Mucosa of descending colon (tissue), 3 donors: ENCODE results near the gene LHPP. TPM values are rescaled to one million over a fixed set of nuclear protein-coding genes. Genes with fewer than 3 reads are reported as not detected.

ENCODE experiments used
- ATAC-seq: fragments of 200-7000 bp; cut with Tn5 transposase; one replicate; pipeline ENCODE4 v1.9.1; 2020; ENCODE audit warnings: mild to moderate bottlenecking, moderate library complexity
- DNase-seq, 3 donors: peaks; one replicate each; pipeline ENCODE4 v3.0.0-alpha.2; 2020
- H3K36me3 ChIP-seq: fragments of 200-600 bp; one replicate; pipeline ENCODE4 v1.8.0; 2021; ENCODE audit warnings: low read depth, mild to moderate bottlenecking
- H3K4me1 ChIP-seq: fragments of 200-600 bp; one replicate; pipeline ENCODE4 v1.8.0; 2021; ENCODE audit warnings: low read depth, mild to moderate bottlenecking
- H3K4me3 ChIP-seq: fragments of 200-600 bp; one replicate; pipeline ENCODE4 v1.8.0; 2021; ENCODE audit warnings: mild to moderate bottlenecking
- H3K9me3 ChIP-seq: fragments of 200-600 bp; one replicate; pipeline ENCODE4 v1.8.0; 2021; ENCODE audit warnings: mild to moderate bottlenecking
- CTCF ChIP-seq: fragments of 200-600 bp; IDR thresholded peaks from one replicate; pipeline ENCODE4 v1.8.0; 2022; ENCODE audit warnings: antibody characterized with exemption, mild to moderate bottlenecking
- intact Hi-C, 2 donors: fragments of 100-400 bp; cut with DNase I in 1 of 2; cut with micrococcal nuclease in 1 of 2; formaldehyde crosslinking; loops; one replicate each; pipeline versions ENCODE4 v1.11.0 to v1.11.1; 2022; cut with DNase I, micrococcal nuclease
- total RNA-seq, 3 donors: library from RNA; stranded (reverse); fragmentation: NEBNext Ultra II Directional in 2 of 3; extraction: Animal tissue kit (Norgen Biotek cat#: 25700) in 2 of 3; gene quantifications; one replicate each; pipeline versions ENCODE4 v1.2.1 to v1.2.4, GENCODE V29; 2021 to 2023
- donor health status: DM: no; HTN: no; CAD: no; lungs with moderate emphysema.
- donor health status: DM: no; HTN: no; CAD: no.
- donor health status: DM: no; HTN: yes; CAD: no.

LHPP gene
- total RNA-seq, 3 donors from 2014 or later: 19.7 to 46.7 (median 26.5) TPM

- intact Hi-C loops: no loop called here
- DNase-seq (no peak), ATAC-seq (no peak)
- H3K9me3 ChIP-seq: no peaks in the 10 kb centered on the region
- H3K4me3 ChIP-seq: no peak overlapping the region
- H3K36me3 ChIP-seq: no peaks in the 10 kb centered on the region
- TF ChIP-seq CTCF: no peak
- no peaks in the 10 kb centered on the region for H3K4me1 ChIP-seq
These were observed 91.2 kb downstream of the LHPP start for GRCh38 chr10:124552691-124553276.

- H3K36me3 ChIP-seq: no peaks in the 10 kb centered on the region
- intact Hi-C loops: no loop called here
- no peaks in the 10 kb centered on the region for H3K9me3 ChIP-seq
- no peak for TF ChIP-seq CTCF
- no peak for DNase-seq
- no peak for ATAC-seq
- no peaks in the 10 kb centered on the region for H3K4me1 ChIP-seq
- no peak overlapping the region for H3K4me3 ChIP-seq
These were observed 92.6 kb downstream of the LHPP start for GRCh38 chr10:124554085-124554858.

- intact Hi-C loops: no loop called here
- ATAC-seq (no peak), DNase-seq (peak in 1 of 3 donors; percentile 1)
- no peak for TF ChIP-seq CTCF
- Histone ChIP-seq H3K36me3 (no peaks in the 10 kb centered on the region), H3K4me1 (no peaks in the 10 kb centered on the region), H3K4me3 (no peak overlapping the region), H3K9me3 (no peaks in the 10 kb centered on the region)
These were observed 95.5 kb downstream of the LHPP start for GRCh38 chr10:124557167-124557566.

- intact Hi-C loops: no loop called here
- H3K9me3 ChIP-seq: no peaks in the 10 kb centered on the region
- ATAC-seq (no peak), DNase-seq (peak in 1 of 3 donors; percentile 12)
- no peak for TF ChIP-seq CTCF
- H3K4me1 ChIP-seq: no peaks in the 10 kb centered on the region
- H3K4me3 ChIP-seq: no peak overlapping the region
- no peaks in the 10 kb centered on the region for H3K36me3 ChIP-seq
These were observed 96.2 kb downstream of the LHPP start for GRCh38 chr10:124557648-124558338.

- no peaks in the 10 kb centered on the region for H3K36me3 ChIP-seq
- intact Hi-C loops: no loop called here
- no peak for ATAC-seq
These were observed 97.0 kb downstream of the LHPP start for GRCh38 chr10:124558339-124559321.

More at GRCh38 chr10:124558339-124559321, 97.0 kb downstream of the LHPP start:
- peak in 1 of 3 donors; percentile 10 for DNase-seq
- H3K4me3 ChIP-seq: no peak overlapping the region
- H3K9me3 ChIP-seq: no peaks in the 10 kb centered on the region
- no peak for TF ChIP-seq CTCF
- no peaks in the 10 kb centered on the region for H3K4me1 ChIP-seq
